GM23248 (cell line): ENCODE data around the gene HIGD2A.

Source experiments
- EZH2 ChIP-seq: fragments of 200-600 bp; sonication (generic); IDR thresholded peaks from 2 replicates; pipeline ENCODE4 v1.6.1; 2018; ENCODE audit warnings: antibody characterized with exemption, mild to moderate bottlenecking; ENCODE audit not compliant: insufficient read depth, poor library complexity, severe bottlenecking
- EZH2phosphoT487 ChIP-seq: fragments of 200-600 bp; sonication (generic); IDR thresholded peaks from 2 replicates; pipeline ENCODE4 v1.6.1; 2018; ENCODE audit warnings: antibody characterized with exemption, moderate library complexity, mild to moderate bottlenecking, low read depth; ENCODE audit not compliant: insufficient read depth

DNA sequence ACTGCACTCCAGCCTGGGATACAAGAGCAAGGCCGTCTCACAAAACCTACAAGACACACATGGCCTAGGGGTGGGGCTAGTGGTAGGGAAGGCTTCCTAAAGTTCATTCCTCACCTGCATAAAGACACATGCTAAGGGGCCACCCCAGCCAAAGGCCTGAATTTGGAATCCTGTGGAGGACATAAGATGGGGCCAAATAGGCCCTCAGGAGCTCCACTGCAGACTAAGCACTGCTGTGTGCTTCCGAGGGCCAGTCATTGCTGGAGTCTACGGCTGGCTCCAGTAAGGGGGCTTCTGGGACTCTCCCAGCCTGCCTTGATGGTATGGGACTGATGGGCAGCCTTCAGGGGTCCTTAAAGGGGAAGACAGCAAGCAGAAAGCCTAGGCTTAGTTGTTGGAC lies 5.8 kb upstream of the HIGD2A start:
- TF ChIP-seq EZH2 (no peak), EZH2phosphoT487 (no peak)
